Measurements from ENCODE around the gene SUGT1. TPM values are rescaled to one million over a fixed set of nuclear protein-coding genes. Genes with fewer than 3 reads are reported as not detected.
"Not testable (repeated sequence)": the region's sequence is repeated elsewhere in the genome, so short reads cannot be mapped to it uniquely, and the experiment has no call there.

SUGT1 gene
- 10 to 100 TPM; 63.1 to 64.0 TPM for total RNA-seq

DNA sequence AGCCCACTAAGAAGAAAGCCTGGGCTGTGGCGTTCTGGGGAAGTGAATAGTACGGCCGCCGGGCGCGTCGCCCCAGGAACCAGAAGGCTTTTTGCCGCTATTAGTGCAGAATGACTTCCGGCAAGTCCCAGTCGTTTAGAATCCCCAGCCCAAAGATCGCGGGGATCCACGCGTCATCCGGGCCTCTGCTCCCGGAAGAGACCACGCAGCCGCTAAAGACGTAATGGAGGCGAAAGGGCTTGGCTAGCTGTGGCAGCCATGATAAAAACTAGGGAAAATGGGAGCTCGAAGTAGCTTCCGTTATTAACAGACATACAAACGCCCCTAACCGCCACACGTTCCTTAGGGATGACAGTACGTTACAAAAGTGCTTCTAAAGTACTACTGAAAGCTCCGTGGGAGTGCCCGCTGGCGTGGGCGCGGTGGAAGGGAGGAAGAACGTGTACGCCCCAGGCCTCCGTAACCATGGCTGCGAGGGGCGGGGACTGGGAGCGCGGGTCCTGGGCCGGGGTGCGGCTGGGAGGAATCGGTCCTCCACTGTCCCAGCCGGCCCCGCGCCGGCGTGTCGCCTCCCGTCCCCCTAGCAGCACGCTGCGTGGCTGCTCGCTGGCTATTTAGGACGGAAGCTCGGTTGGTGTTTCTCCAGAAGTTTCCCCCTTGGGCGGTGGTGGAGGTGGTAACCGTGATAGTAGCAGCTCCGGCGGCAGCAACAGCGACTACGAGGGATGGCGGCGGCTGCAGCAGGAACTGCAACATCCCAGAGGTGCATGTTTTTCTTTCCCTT, at the start of gene SUGT1:
Gene SUGT1 (plus strand): TSS at position 641 of the 784 bp plus-strand sequence. CDS start 85 bp downstream, at position 726.
- Mint-ChIP-seq H3K4me3 (no peak within 1 kb of the TSS), H3K27me3 (no peaks in the 10 kb centered on the region), H3K4me1 (ENCODE audit: low read depth) (peaks cover 16% of the 10 kb centered on the region), H3K27ac (no peak within 1 kb of the TSS), H3K36me3 (peaks cover 10% of the 10 kb centered on the region), H3K9me3 (no peaks in the 10 kb centered on the region)
- ChIA-PET CTCF (interaction anchor here (0.8 to 3.3 kb wide), 11 partner anchors 9 to 499 kb away, joined by 3 to 31 read pairs (median 6); partner anchors contain the start of gene VPS36), POLR2A (interaction anchor here (0.6 to 2.3 kb wide), 10 partner anchors 12 to 202 kb away, joined by 3 to 25 read pairs (median 3); partner anchors contain the start of gene VPS36)
- DNase-seq = peak; percentile 96
- intact Hi-C loops (cut with micrococcal nuclease) = loop anchor here (1.0 to 5.0 kb wide), 7 partner anchors 35 to 1200 kb away; partner anchors contain the start of genes ALG11, ATP7B, CKAP2 and INTS6

DNA sequence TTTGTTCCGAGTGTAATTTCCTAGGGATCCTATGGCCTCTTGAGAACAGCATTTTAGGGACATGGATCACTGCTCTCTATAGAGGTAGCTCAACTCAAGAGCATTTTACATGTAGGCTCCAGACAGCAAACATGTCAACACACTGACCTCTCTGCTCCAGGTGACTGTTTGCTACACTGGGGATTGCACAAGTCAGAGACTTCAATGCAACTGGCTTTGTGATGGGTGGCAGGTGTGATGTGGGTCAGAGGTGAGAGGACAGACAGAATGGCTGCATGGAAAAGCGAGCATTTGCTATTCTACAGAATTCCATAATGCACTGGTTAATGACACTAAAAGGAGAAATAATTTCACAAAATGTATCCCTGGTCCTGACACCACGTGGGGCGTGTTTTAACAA, 49.3 kb upstream of the SUGT1 start:
- POLR2A ChIA-PET; H3K27ac Mint-ChIP-seq; intact Hi-C loops (cut with micrococcal nuclease); H3K4me1 Mint-ChIP-seq (ENCODE audit: low read depth); H3K4me3 Mint-ChIP-seq; H3K36me3 Mint-ChIP-seq; CTCF ChIA-PET; H3K9me3 Mint-ChIP-seq; DNase-seq: not testable (repeated sequence)
- peaks cover 19% of the 10 kb centered on the region for H3K27me3 Mint-ChIP-seq

DNA sequence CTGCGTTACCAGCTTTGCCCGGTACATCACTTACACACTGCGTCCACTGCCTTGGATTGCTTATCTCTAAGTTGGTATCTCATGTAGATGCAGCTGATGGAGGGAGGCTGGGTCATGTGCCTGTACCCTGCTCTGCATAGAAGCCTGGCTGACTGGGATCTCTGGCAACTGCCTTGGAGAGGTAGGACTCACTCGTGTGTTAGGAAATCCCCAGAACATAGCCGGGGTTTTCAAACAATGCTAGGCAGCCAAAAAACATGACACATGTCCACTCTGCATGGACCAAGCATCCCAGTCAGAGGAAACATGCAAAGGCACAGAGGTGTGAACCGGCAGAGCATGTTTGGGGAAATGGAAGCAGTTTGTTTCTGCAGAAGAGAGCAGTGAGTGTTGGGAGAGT, 46.5 kb upstream of the SUGT1 start:
- H3K9me3 Mint-ChIP-seq; H3K27ac Mint-ChIP-seq; POLR2A ChIA-PET; H3K4me3 Mint-ChIP-seq; H3K4me1 Mint-ChIP-seq (ENCODE audit: low read depth); H3K27me3 Mint-ChIP-seq; H3K36me3 Mint-ChIP-seq; DNase-seq; CTCF ChIA-PET; intact Hi-C loops (cut with micrococcal nuclease): not testable (repeated sequence)

DNA sequence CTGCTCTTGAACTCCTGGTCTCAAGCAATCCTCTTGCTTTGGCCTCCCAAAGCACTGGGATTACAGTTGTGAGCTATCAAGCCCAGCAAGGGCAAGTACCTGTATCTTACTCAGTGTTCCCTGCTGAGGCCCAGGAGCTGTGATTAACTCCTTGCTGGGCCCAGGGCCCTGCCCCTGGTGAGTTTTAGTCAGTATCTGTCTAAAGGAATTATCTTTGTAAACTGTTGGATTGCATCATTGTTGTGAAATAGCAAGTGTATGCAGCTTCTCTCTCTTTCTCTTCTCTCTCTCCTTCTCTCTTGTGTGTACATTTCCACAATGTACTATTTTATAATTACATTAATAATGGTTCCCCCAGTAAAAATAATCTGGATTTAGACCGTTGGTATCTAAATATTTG, 45.8 kb upstream of the SUGT1 start:
- H3K27me3 Mint-ChIP-seq; H3K4me3 Mint-ChIP-seq; H3K27ac Mint-ChIP-seq; DNase-seq; H3K4me1 Mint-ChIP-seq (ENCODE audit: low read depth); H3K9me3 Mint-ChIP-seq; H3K36me3 Mint-ChIP-seq; POLR2A ChIA-PET; CTCF ChIA-PET; intact Hi-C loops (cut with micrococcal nuclease): not testable (repeated sequence)

DNA sequence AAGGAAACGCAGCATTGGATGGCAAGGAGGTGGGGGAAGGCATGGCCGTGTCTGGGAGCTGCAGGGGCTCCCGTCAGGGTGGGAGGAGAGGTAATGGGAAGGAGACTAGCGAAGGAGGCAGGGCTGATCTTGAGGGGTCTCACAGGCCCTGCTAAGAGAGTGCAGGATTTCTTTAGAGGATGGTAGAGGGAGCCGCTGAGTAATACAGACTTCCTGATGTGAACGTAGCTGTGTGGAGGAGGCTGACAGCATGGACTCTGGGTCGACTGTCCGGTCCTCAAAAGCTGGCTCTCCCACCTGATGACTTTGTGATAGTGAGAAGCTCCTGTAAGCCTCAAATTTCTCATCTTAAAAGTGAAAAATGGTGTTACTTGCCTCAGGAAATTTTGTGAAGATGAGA, 44.5 kb upstream of the SUGT1 start:
- H3K27me3 Mint-ChIP-seq; H3K4me3 Mint-ChIP-seq; H3K9me3 Mint-ChIP-seq; intact Hi-C loops (cut with micrococcal nuclease); DNase-seq; H3K27ac Mint-ChIP-seq; H3K36me3 Mint-ChIP-seq; POLR2A ChIA-PET; H3K4me1 Mint-ChIP-seq (ENCODE audit: low read depth): not testable (repeated sequence)
- CTCF ChIA-PET = interaction anchor here (2.9 kb wide), 1 partner anchor 361 kb away, joined by 26 read pairs; no protein-coding TSS in a partner anchor

DNA sequence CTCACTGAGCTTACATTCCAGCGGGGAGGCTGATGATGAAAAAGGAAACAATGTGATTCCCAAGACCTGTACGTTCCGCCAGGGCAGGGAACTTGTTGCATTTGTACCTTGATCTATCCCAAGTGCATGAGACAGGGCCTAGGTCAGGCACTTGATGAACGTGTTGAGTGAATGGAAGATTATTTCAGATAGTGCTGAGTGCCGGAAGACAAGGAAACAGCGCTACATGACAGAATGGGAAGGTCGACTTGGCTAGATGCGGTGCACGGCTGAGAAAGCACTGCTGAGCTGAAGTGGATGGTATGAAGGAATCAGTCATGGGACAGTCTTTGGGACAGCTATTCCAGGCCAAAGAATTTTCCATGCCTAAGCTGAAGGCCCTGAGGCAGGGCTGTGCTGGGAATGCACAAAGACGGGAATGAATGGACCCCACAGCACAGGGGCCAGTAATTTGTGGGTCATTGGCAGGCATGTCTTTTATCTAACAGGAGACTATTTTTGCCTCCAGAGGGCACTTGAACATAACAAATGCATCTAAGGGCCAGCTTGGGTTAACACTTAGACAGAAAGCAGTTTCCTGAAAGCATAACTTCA, 43.5 kb upstream of the SUGT1 start:
- H3K4me1 Mint-ChIP-seq (ENCODE audit: low read depth); DNase-seq; H3K36me3 Mint-ChIP-seq; H3K27ac Mint-ChIP-seq; H3K9me3 Mint-ChIP-seq; H3K27me3 Mint-ChIP-seq; H3K4me3 Mint-ChIP-seq: not testable (repeated sequence)
- ChIA-PET POLR2A (interaction anchor here (0.6 kb wide), 1 partner anchor 44 kb away, joined by 3 read pairs; the partner anchor contains the start of gene SUGT1), CTCF (interaction anchor here (1.0 to 2.9 kb wide), 4 partner anchors 44 to 360 kb away, joined by 3 to 26 read pairs (median 4); partner anchors contain the start of gene SUGT1)
- intact Hi-C loops (cut with micrococcal nuclease) = loop anchor here (1.0 kb wide), 1 partner anchor 359 kb away; no protein-coding TSS in a partner anchor

DNA sequence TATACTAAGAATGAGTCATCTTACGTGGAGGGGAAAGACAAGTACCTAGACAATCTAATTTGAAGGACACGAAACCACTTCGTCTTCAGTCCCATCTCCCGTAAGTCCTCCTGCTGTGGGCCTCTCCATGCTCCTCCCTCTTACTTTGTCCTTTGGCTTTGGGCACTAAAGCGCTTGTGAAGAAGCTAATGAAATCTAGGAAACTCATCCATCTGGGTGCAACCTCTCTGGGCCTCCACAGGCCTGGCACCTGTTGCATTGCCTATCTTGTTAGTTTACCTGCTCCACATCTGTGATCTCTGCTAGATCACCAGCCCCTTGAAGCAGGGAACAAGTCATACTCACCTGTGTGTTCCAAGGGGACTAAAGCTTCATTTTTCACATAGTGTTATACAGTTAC, 42.5 kb upstream of the SUGT1 start:
- H3K27me3 Mint-ChIP-seq; H3K36me3 Mint-ChIP-seq; H3K9me3 Mint-ChIP-seq; H3K4me3 Mint-ChIP-seq; H3K4me1 Mint-ChIP-seq (ENCODE audit: low read depth); POLR2A ChIA-PET; H3K27ac Mint-ChIP-seq; DNase-seq: not testable (repeated sequence)
- CTCF ChIA-PET = interaction anchor here (1.3 to 2.9 kb wide), 2 partner anchors 43 to 359 kb away, joined by 6 to 26 read pairs; partner anchors contain the start of gene SUGT1
- intact Hi-C loops (cut with micrococcal nuclease) = loop anchor here (10.0 kb wide), 1 partner anchor 195 kb away; no protein-coding TSS in a partner anchor

DNA sequence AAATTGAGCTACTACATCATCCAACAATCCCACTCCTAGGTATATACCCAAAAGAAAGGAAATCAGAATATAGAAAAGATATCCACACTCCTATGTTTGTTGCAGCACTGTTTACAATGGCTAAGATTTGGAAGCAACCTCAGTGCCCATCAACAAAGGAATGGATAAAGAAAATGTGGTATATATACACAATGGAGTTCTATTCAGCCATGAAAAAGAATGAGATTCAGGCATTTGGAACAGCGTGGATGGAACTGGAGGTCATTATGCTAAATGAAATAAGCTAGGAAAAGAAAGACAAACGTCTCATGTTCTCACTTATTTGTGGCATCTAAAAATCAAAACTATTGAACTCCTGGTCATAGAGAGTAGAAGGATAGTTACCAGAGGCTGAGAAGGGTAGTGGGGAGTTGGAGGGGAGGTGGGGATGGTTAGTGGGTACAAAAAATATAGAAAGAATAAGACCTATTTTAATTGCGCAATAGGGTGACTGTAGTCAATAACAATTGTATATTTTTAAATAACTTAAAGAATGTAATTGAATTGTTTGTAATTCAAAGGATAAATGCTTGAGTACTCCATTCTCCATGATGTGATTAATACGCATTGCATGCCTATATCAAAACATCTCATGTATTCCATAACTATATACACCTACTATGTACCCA, 37.4 kb upstream of the SUGT1 start:
- peaks cover 28% of the 10 kb centered on the region for H3K4me1 Mint-ChIP-seq (ENCODE audit: low read depth)
- ChIA-PET CTCF (interaction anchor here (1.1 to 2.7 kb wide), 2 partner anchors 37 to 38 kb away, joined by 3 to 31 read pairs; partner anchors contain the start of gene SUGT1), POLR2A (interaction anchor here (1.1 kb wide), 1 partner anchor 37 kb away, joined by 3 read pairs; no protein-coding TSS in a partner anchor)
- intact Hi-C loops (cut with micrococcal nuclease) = loop anchor here (10.0 kb wide), 1 partner anchor 190 kb away; no protein-coding TSS in a partner anchor
- H3K36me3 Mint-ChIP-seq = no peaks in the 10 kb centered on the region
- DNase-seq = no peak
- no peak overlapping the region for H3K4me3 Mint-ChIP-seq
- H3K27ac Mint-ChIP-seq = no peak overlapping the region
- H3K27me3 Mint-ChIP-seq = peaks cover 1% of the 10 kb centered on the region
- H3K9me3 Mint-ChIP-seq = no peaks in the 10 kb centered on the region

DNA sequence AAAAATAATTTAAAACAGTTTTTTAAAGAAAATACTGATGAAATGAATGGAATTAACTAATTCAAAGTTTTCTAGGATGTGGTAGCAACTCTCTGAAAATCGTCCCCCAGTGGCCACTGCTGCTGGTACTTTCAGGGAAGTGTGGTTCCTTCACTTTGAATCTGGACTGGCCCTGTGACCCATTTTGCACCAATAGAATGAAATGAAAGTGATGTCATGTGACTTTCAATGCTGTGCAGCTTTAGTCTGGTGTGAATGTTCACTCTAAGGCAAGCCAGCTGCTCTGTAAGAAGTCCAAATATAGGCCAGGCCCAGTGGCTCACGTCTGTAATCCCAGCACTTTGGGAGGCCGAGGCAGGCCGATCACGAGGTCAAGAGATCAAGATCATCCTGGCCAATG, 36.8 kb upstream of the SUGT1 start:
- DNase-seq = peak; percentile 39
- intact Hi-C loops (cut with micrococcal nuclease) = loop anchor here (10.0 kb wide), 1 partner anchor 189 kb away; no protein-coding TSS in a partner anchor
- Mint-ChIP-seq H3K4me3 (peak overlapping the region; percentile 99), H3K36me3 (no peaks in the 10 kb centered on the region), H3K4me1 (ENCODE audit: low read depth) (peaks cover 31% of the 10 kb centered on the region), H3K27ac (peak overlapping the region; percentile 42), H3K9me3 (no peaks in the 10 kb centered on the region), H3K27me3 (peaks cover 1% of the 10 kb centered on the region)
- POLR2A ChIA-PET = interaction anchor here (1.1 to 2.2 kb wide), 3 partner anchors 16 to 37 kb away, joined by 3 to 25 read pairs (median 6); partner anchors contain the start of gene SUGT1
- CTCF ChIA-PET = interaction anchor here (2.7 kb wide), 1 partner anchor 37 kb away, joined by 31 read pairs; the partner anchor contains the start of gene SUGT1

DNA sequence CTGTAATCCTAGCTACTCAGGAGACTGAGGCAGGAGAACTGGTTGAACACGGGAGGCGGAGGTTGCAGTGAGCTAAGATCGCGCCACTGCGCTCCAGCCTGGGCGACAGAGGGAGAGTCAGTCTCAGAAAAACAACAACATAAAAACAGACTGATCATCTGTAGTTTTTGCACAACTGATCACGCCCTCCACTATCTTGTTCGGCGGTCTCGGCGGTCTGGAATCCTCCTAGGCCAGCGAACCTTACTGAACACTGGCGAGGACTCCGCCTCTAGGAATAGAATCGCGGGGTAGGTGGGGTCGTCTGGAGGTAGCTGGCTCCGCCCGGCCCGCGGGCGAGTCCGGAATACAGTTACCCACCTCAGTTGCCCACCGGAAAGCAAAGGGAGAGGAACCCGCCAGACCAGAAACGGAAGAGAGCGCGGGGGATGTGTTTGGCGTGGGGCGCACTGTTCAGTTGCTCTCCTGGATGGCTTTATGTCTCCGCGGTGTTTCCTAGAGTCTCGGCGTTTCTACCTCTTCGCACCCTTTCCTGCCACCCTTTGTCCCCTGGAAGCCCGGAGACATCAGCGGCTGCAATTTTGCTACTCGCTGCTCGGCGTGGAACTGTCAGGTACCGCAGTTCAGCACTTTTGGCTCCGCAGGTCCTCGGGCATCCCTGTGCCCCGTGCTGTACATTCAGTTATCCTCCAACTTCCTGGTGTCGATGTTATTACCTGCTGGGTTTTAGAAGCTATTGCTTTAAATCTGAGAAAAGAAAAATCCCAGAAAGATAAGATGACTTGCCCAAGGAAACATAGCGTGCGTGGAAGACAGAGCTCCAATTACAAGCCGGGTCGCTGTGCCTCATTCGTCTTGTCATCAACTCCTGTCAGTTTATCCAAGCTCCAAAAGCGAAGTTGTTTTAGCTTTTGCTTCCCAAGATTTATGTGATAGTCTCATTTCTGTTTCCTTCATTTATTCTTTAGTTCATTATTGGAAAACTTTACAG, 35.3 kb upstream of the SUGT1 start:
- DNase-seq = peak; percentile 92
- H3K27me3 Mint-ChIP-seq = no peaks in the 10 kb centered on the region
- H3K9me3 Mint-ChIP-seq = no peaks in the 10 kb centered on the region
- ChIA-PET CTCF (interaction anchor here (0.7 to 2.7 kb wide), 4 partner anchors 9 to 351 kb away, joined by 3 to 31 read pairs (median 3); partner anchors contain the start of gene SUGT1), POLR2A (interaction anchor here (0.6 to 2.2 kb wide), 8 partner anchors 18 to 165 kb away, joined by 3 to 25 read pairs (median 4); partner anchors contain the start of gene SUGT1)
- intact Hi-C loops (cut with micrococcal nuclease) = loop anchor here (1.0 to 10.0 kb wide), 4 partner anchors 35 to 229 kb away; partner anchors contain the start of genes CKAP2 and SUGT1
- no peaks in the 10 kb centered on the region for H3K36me3 Mint-ChIP-seq
- peak overlapping the region; percentile 99 for H3K4me3 Mint-ChIP-seq
- peaks cover 38% of the 10 kb centered on the region for H3K4me1 Mint-ChIP-seq (ENCODE audit: low read depth)
- peak overlapping the region; percentile 87 for H3K27ac Mint-ChIP-seq
